Measurements from ENCODE around the gene NEU3.

Gene NEU3

GRCh38 chr11:74951226-74951625 is 37.5 kb upstream of the NEU3 start:
- peaks cover 4% of the 10 kb centered on the region for H3K9me3 ChIP-seq (ENCODE audit: control insufficient read depth, low read length)

GRCh38 chr11:74952752-74953151 is 36.0 kb upstream of the NEU3 start:
- H3K4me3 ChIP-seq (ENCODE audit: insufficient read depth in 1 of 2, low read depth in 1 of 2, low read length in 2 of 2) = no peak overlapping the region
- H3K36me3 ChIP-seq (ENCODE audit: control insufficient read depth in 1 of 2, insufficient read depth in 2 of 2, low read depth in 1 of 2, low read length in 2 of 2) = peaks cover 0 to 34% of the 10 kb centered on the region in 2 experiments
- no peak overlapping the region for H3K23ac ChIP-seq (ENCODE audit: low read length in 2 of 2)
- no peak overlapping the region for H4K8ac ChIP-seq (ENCODE audit: low read length)
- H2AFZ ChIP-seq (ENCODE audit: low read depth, low read length) = no peak overlapping the region
- H3K4me2 ChIP-seq (ENCODE audit: low read length, poor library complexity, severe bottlenecking) = no peak overlapping the region
- no peaks in the 10 kb centered on the region for H3K27me3 ChIP-seq (ENCODE audit: control insufficient read depth in 1 of 2, insufficient read depth in 1 of 2, low read length in 2 of 2)
- H3K18ac ChIP-seq (ENCODE audit: low read depth in 1 of 2, low read length in 2 of 2) = no peak overlapping the region
- peaks cover 4% of the 10 kb centered on the region for H3K9me3 ChIP-seq (ENCODE audit: control insufficient read depth, low read length)
- H3K14ac ChIP-seq (ENCODE audit: low read length in 2 of 2) = no peak overlapping the region
- H2BK12ac ChIP-seq (ENCODE audit: low read length in 2 of 2) = no peak overlapping the region
- H3K9ac ChIP-seq (ENCODE audit: low read length) = no peak overlapping the region
- no peak overlapping the region for H2BK120ac ChIP-seq (ENCODE audit: low read depth, low read length)
- peaks cover 1% of the 10 kb centered on the region for H3K79me1 ChIP-seq (replicated peaks; ENCODE audit: low read length, poor library complexity, severe bottlenecking)
- no peak overlapping the region for H2AK5ac ChIP-seq (ENCODE audit: low read length, severe bottlenecking)
- H3K27ac ChIP-seq (ENCODE audit: low read length, poor library complexity, severe bottlenecking) = no peak overlapping the region
- H3K4ac ChIP-seq (ENCODE audit: low read depth in 1 of 2, low read length in 2 of 2) = no peak overlapping the region
- H2BK5ac ChIP-seq (ENCODE audit: low read depth, low read length, poor library complexity, severe bottlenecking) = no peak overlapping the region
- no peak overlapping the region for H2BK15ac ChIP-seq (ENCODE audit: low read depth, poor library complexity, severe bottlenecking)
- no peak overlapping the region for H4K91ac ChIP-seq (ENCODE audit: low read length)
- peaks cover 5% of the 10 kb centered on the region for H3K4me1 ChIP-seq (ENCODE audit: control insufficient read depth, insufficient read depth, low read depth, low read length)
- DNase-seq = no peak
- WGBS = 100% methylated on average over 1 of the region's 2 CpGs

More at GRCh38 chr11:74951226-74951625, 37.5 kb upstream of the NEU3 start:
- H2AK5ac ChIP-seq (ENCODE audit: low read length, severe bottlenecking) = no peak overlapping the region
- H3K4me1 ChIP-seq (ENCODE audit: control insufficient read depth, insufficient read depth, low read depth, low read length) = peaks cover 5% of the 10 kb centered on the region
- no peak overlapping the region for H3K27ac ChIP-seq (ENCODE audit: low read length, poor library complexity, severe bottlenecking)
- peaks cover 0 to 34% of the 10 kb centered on the region in 2 experiments for H3K36me3 ChIP-seq (ENCODE audit: control insufficient read depth in 1 of 2, insufficient read depth in 2 of 2, low read depth in 1 of 2, low read length in 2 of 2)
- H3K9ac ChIP-seq (ENCODE audit: low read length) = no peak overlapping the region
- WGBS = over 99% methylated on average over 8 of the region's 8 CpGs
- no peak overlapping the region for H3K18ac ChIP-seq (ENCODE audit: low read depth in 1 of 2, low read length in 2 of 2)
- no peak overlapping the region for H4K91ac ChIP-seq (ENCODE audit: low read length)
- H4K8ac ChIP-seq (ENCODE audit: low read length) = no peak overlapping the region
- H3K4me3 ChIP-seq (ENCODE audit: insufficient read depth in 1 of 2, low read depth in 1 of 2, low read length in 2 of 2) = no peak overlapping the region
- no peak overlapping the region for H3K4me2 ChIP-seq (ENCODE audit: low read length, poor library complexity, severe bottlenecking)
- H3K79me1 ChIP-seq (replicated peaks; ENCODE audit: low read length, poor library complexity, severe bottlenecking) = peaks cover 1% of the 10 kb centered on the region
- H2BK5ac ChIP-seq (ENCODE audit: low read depth, low read length, poor library complexity, severe bottlenecking) = no peak overlapping the region
- H2BK12ac ChIP-seq (ENCODE audit: low read length in 2 of 2) = no peak overlapping the region
- no peak overlapping the region for H2BK15ac ChIP-seq (ENCODE audit: low read depth, poor library complexity, severe bottlenecking)
- H3K27me3 ChIP-seq (ENCODE audit: control insufficient read depth in 1 of 2, insufficient read depth in 1 of 2, low read length in 2 of 2) = no peaks in the 10 kb centered on the region
- H3K23ac ChIP-seq (ENCODE audit: low read length in 2 of 2) = no peak overlapping the region
- H3K4ac ChIP-seq (ENCODE audit: low read depth in 1 of 2, low read length in 2 of 2) = no peak overlapping the region
- no peak for DNase-seq
- H2BK120ac ChIP-seq (ENCODE audit: low read depth, low read length) = no peak overlapping the region
- no peak overlapping the region for H3K14ac ChIP-seq (ENCODE audit: low read length in 2 of 2)
- H2AFZ ChIP-seq (ENCODE audit: low read depth, low read length) = no peak overlapping the region

GRCh38 chr11:74953451-74953850 is 35.3 kb upstream of the NEU3 start:
- WGBS = 100% methylated on average over 1 of the region's 5 CpGs
- H2BK15ac ChIP-seq (ENCODE audit: low read depth, poor library complexity, severe bottlenecking) = no peak overlapping the region
- H3K4me3 ChIP-seq (ENCODE audit: insufficient read depth in 1 of 2, low read depth in 1 of 2, low read length in 2 of 2) = no peak overlapping the region
- no peak overlapping the region for H3K14ac ChIP-seq (ENCODE audit: low read length in 2 of 2)
- H3K79me1 ChIP-seq (replicated peaks; ENCODE audit: low read length, poor library complexity, severe bottlenecking) = no peaks in the 10 kb centered on the region
- no peak overlapping the region for H3K27ac ChIP-seq (ENCODE audit: low read length, poor library complexity, severe bottlenecking)
- no peak overlapping the region for H3K4ac ChIP-seq (ENCODE audit: low read depth in 1 of 2, low read length in 2 of 2)
- H4K91ac ChIP-seq (ENCODE audit: low read length) = no peak overlapping the region
- H3K4me2 ChIP-seq (ENCODE audit: low read length, poor library complexity, severe bottlenecking) = no peak overlapping the region
- H3K23ac ChIP-seq (ENCODE audit: low read length in 2 of 2) = no peak overlapping the region
- no peak for DNase-seq
- H2AK5ac ChIP-seq (ENCODE audit: low read length, severe bottlenecking) = no peak overlapping the region
- no peak overlapping the region for H2AFZ ChIP-seq (ENCODE audit: low read depth, low read length)
- no peak overlapping the region for H2BK12ac ChIP-seq (ENCODE audit: low read length in 2 of 2)
- no peak overlapping the region for H2BK5ac ChIP-seq (ENCODE audit: low read depth, low read length, poor library complexity, severe bottlenecking)
- H3K27me3 ChIP-seq (ENCODE audit: control insufficient read depth in 1 of 2, insufficient read depth in 1 of 2, low read length in 2 of 2) = no peaks in the 10 kb centered on the region
- no peak overlapping the region for H2BK120ac ChIP-seq (ENCODE audit: low read depth, low read length)
- peaks cover 0 to 34% of the 10 kb centered on the region in 2 experiments for H3K36me3 ChIP-seq (ENCODE audit: control insufficient read depth in 1 of 2, insufficient read depth in 2 of 2, low read depth in 1 of 2, low read length in 2 of 2)
- H4K8ac ChIP-seq (ENCODE audit: low read length) = no peak overlapping the region
- no peak overlapping the region for H3K18ac ChIP-seq (ENCODE audit: low read depth in 1 of 2, low read length in 2 of 2)
- H3K4me1 ChIP-seq (ENCODE audit: control insufficient read depth, insufficient read depth, low read depth, low read length) = peaks cover 5% of the 10 kb centered on the region
- no peak overlapping the region for H3K9ac ChIP-seq (ENCODE audit: low read length)
- peaks cover 4% of the 10 kb centered on the region for H3K9me3 ChIP-seq (ENCODE audit: control insufficient read depth, low read length)

GRCh38 chr11:74954199-74954598 is 34.5 kb upstream of the NEU3 start:
- Histone ChIP-seq H3K4me3 (ENCODE audit: insufficient read depth in 1 of 2, low read depth in 1 of 2, low read length in 2 of 2) (no peak overlapping the region), H2BK12ac (ENCODE audit: low read length in 2 of 2) (no peak overlapping the region), H2BK5ac (ENCODE audit: low read depth, low read length, poor library complexity, severe bottlenecking) (no peak overlapping the region), H3K79me1 (replicated peaks; ENCODE audit: low read length, poor library complexity, severe bottlenecking) (no peaks in the 10 kb centered on the region), H3K18ac (ENCODE audit: low read depth in 1 of 2, low read length in 2 of 2) (no peak overlapping the region), H3K9ac (ENCODE audit: low read length) (no peak overlapping the region), H3K9me3 (ENCODE audit: control insufficient read depth, low read length) (peaks cover 4% of the 10 kb centered on the region), H2AK5ac (ENCODE audit: low read length, severe bottlenecking) (no peak overlapping the region), H2BK120ac (ENCODE audit: low read depth, low read length) (no peak overlapping the region), H3K36me3 (ENCODE audit: control insufficient read depth in 1 of 2, insufficient read depth in 2 of 2, low read depth in 1 of 2, low read length in 2 of 2) (peaks cover 0 to 37% of the 10 kb centered on the region in 2 experiments), H3K27me3 (ENCODE audit: control insufficient read depth in 1 of 2, insufficient read depth in 1 of 2, low read length in 2 of 2) (no peaks in the 10 kb centered on the region), H3K23ac (ENCODE audit: low read length in 2 of 2) (no peak overlapping the region), H4K8ac (ENCODE audit: low read length) (no peak overlapping the region), H3K27ac (ENCODE audit: low read length, poor library complexity, severe bottlenecking) (no peak overlapping the region), H2AFZ (ENCODE audit: low read depth, low read length) (no peak overlapping the region), H3K14ac (ENCODE audit: low read length in 2 of 2) (no peak overlapping the region), H3K4me2 (ENCODE audit: low read length, poor library complexity, severe bottlenecking) (no peak overlapping the region), H3K4ac (ENCODE audit: low read depth in 1 of 2, low read length in 2 of 2) (no peak overlapping the region), H4K91ac (ENCODE audit: low read length) (no peak overlapping the region), H3K4me1 (ENCODE audit: control insufficient read depth, insufficient read depth, low read depth, low read length) (peaks cover 5% of the 10 kb centered on the region), H2BK15ac (ENCODE audit: low read depth, poor library complexity, severe bottlenecking) (no peak overlapping the region)
- no peak for DNase-seq
- WGBS = no CpG with 5 or more reads among the region's 1 CpG

Data from mesenchymal stem cell (in vitro differentiated cells and primary cell).